DMS 273 (cell line): ENCODE measurements around the gene POU5F1.

Experiments used
- DNase-seq: peaks from one replicate; lab custom pipeline; 2025; ENCODE audit not compliant: unreplicated experiment; lab: John Stamatoyannopoulos, UW

Gene POU5F1

GRCh38 chr6:31116661-31117385 is 53.7 kb downstream of the POU5F1 start:
- no peak for DNase-seq

GRCh38 chr6:31115941-31116560 is 54.4 kb downstream of the POU5F1 start:
- DNase-seq: no peak

GRCh38 chr6:31114970-31115849 is 55.3 kb downstream of the POU5F1 start:
- peak; percentile 29 for DNase-seq

GRCh38 chr6:31114541-31114878 is 56.0 kb downstream of the POU5F1 start, which contains the start of gene PSORS1C1:
PSORS1C1 (plus strand) TSS chr6:31114800; CDS start chr6:31129633, 14,833 bp downstream.
- DNase-seq: no peak
